ENCODE data around the gene ATP10A. TPM values are rescaled to one million over a fixed set of nuclear protein-coding genes. Genes with fewer than 3 reads are reported as not detected.
A peak's percentile ranks its signal among the peaks of the same experiment; 100 is the strongest.
"Not testable (repeated sequence)": the region's sequence is repeated elsewhere in the genome, so short reads cannot be mapped to it uniquely, and the experiment has no call there.

The ATP10A gene
- total RNA-seq, 2 donors from 2014 or later, result 5.6 to 14.3 TPM

GRCh38 chr15:25859838-25860645, 3.1 kb downstream of the ATP10A start:
- Histone ChIP-seq H3K9me3 (no peaks in the 10 kb centered on the region), H3K36me3 (no peaks in the 10 kb centered on the region), H3K27ac (peak overlapping the region; percentile 39 to 46), H3K4me3 (no peak overlapping the region), H3K4me1 (replicated peaks) (peaks cover 5% of the 10 kb centered on the region), H3K27me3 (replicated peaks; ENCODE audit: insufficient read depth) (no peaks in the 10 kb centered on the region)
- WGBS, result 51% methylated on average over 15 of the region's 15 CpGs
- intact Hi-C loops (cut with DNase I), result loop anchor here (5.0 to 10.0 kb wide), 3 partner anchors 65 to 225 kb away; no protein-coding TSS in a partner anchor
- TF ChIP-seq, protein P1, sequence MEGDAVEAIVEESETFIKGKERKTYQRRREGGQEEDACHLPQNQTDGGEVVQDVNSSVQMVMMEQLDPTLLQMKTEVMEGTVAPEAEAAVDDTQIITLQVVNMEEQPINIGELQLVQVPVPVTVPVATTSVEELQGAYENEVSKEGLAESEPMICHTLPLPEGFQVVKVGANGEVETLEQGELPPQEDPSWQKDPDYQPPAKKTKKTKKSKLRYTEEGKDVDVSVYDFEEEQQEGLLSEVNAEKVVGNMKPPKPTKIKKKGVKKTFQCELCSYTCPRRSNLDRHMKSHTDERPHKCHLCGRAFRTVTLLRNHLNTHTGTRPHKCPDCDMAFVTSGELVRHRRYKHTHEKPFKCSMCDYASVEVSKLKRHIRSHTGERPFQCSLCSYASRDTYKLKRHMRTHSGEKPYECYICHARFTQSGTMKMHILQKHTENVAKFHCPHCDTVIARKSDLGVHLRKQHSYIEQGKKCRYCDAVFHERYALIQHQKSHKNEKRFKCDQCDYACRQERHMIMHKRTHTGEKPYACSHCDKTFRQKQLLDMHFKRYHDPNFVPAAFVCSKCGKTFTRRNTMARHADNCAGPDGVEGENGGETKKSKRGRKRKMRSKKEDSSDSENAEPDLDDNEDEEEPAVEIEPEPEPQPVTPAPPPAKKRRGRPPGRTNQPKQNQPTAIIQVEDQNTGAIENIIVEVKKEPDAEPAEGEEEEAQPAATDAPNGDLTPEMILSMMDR (IDR thresholded peaks at IDR 0.05), result no peak
- peak; percentile 89 for TF ChIP-seq POLR2AphosphoS5 (IDR thresholded peaks at IDR 0.05)
- DNase-seq (ENCODE audit: low spot score), result peak; percentile 81

DNA sequence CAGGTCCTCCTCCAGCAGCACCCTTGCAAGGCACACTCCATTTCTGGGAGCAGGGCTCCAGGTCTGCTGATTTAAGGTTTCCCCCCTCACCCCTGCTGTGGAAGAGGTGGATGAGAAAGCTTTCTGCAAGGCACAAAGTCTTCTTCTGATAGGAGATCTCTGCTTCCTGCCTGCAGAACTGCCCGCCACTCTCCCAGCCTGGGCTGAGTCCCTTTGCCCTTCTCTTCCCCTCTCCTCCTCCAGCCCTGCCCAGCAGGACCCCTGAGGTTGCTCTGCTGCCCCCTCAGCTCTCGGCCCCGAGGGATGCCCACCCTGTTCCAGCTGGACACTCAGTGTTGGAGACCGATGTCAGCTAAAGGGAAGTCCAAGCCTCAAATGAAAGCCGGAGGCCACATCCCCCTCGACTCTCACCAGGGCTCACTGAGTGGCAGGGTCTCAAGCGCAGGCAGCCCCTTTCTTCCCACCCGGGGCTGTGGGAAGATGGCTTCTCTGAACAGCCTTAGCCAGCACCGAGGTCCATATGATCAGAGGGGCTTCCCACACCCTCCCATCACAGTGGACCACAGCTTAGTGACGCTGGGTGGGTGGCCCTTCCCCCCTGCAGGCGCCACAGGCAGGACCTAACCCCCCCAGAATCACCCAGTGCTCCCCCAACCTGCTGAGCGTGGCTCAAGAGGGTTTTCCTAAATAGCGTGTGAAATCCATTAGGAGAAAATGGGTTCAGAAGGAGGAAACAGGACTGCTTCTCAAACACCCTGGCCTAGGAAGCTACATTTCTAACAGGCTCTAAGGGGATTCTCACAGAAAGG, 4.0 kb downstream of the ATP10A start:
- WGBS, result 84% methylated on average over 13 of the region's 13 CpGs
- intact Hi-C loops (cut with DNase I), result no loop called here
- Histone ChIP-seq H3K9me3 (no peaks in the 10 kb centered on the region), H3K4me3 (no peak overlapping the region), H3K4me1 (replicated peaks) (peaks cover 5% of the 10 kb centered on the region), H3K27me3 (replicated peaks; ENCODE audit: insufficient read depth) (no peaks in the 10 kb centered on the region), H3K27ac (peak overlapping the region in 1 of 2 donors; percentile 46), H3K36me3 (no peaks in the 10 kb centered on the region)
- no peak for DNase-seq (ENCODE audit: low spot score)
- TF ChIP-seq POLR2AphosphoS5 (IDR thresholded peaks at IDR 0.05) (no peak), POLR2A (IDR thresholded peaks at IDR 0.05) (no peak)
- TF ChIP-seq, protein P1 (IDR thresholded peaks at IDR 0.05), result no peak

DNA sequence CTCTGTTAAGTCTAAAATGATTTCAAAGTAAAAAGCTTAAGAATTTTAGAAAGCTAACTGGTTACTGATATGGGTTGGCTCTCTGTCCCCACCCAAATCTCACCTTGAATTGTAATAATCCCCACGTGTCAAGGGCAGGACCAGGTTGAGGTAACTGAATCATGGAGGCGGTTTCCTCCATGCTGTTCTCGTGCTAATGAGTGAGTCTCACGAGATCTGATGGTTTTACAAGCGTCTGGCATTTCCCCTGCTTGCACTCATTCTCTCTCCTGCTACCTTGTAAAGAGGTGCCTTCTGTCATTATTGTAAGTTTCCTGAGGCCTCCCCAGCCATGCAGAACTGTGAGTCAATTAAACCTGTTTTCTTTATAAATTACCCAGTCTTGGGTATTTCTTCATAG, 7.1 kb downstream of the ATP10A start:
- H3K36me3 ChIP-seq; DNase-seq (ENCODE audit: low spot score); H3K4me1 ChIP-seq (replicated peaks); H3K27me3 ChIP-seq (replicated peaks; ENCODE audit: insufficient read depth); intact Hi-C loops (cut with DNase I); H3K4me3 ChIP-seq; H3K9me3 ChIP-seq; H3K27ac ChIP-seq: not testable (repeated sequence)
- 78% methylated on average over 5 of the region's 5 CpGs for WGBS

GRCh38 chr15:25852661-25853524, 10.2 kb downstream of the ATP10A start:
- TF ChIP-seq POLR2A (IDR thresholded peaks at IDR 0.05) (no peak), POLR2AphosphoS5 (IDR thresholded peaks at IDR 0.05) (no peak)
- TF ChIP-seq, protein P1 (IDR thresholded peaks at IDR 0.05), result no peak
- intact Hi-C loops (cut with DNase I), result no loop called here
- 21% methylated on average over 4 of the region's 4 CpGs for WGBS
- H3K27ac ChIP-seq, result no peak overlapping the region
- no peaks in the 10 kb centered on the region for H3K27me3 ChIP-seq (replicated peaks; ENCODE audit: insufficient read depth)
- no peak for DNase-seq (ENCODE audit: low spot score)
- H3K4me1 ChIP-seq (replicated peaks), result peaks cover 14% of the 10 kb centered on the region
- H3K36me3 ChIP-seq, result no peaks in the 10 kb centered on the region
- no peak overlapping the region for H3K4me3 ChIP-seq
- no peaks in the 10 kb centered on the region for H3K9me3 ChIP-seq

DNA sequence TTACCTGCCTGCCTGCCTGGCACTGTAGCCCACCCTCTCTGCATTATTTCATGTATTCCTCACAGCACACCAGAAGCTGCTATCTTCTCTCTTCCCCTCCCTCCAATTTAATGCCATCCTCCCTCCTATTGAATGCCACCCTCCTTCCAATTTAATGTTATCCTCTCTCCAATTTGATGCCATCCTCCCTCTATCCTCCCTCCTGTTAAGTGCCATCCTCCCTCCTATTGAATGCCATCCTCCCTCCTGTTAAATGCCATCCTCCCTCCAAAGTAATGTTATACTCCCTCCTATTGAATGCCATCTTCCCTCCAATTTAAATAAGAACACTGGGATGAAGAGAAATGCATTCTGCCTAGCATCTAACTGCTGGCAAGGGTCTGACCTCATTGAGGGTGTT, 11.1 kb downstream of the ATP10A start:
- intact Hi-C loops (cut with DNase I), result no loop called here
- peaks cover 14% of the 10 kb centered on the region for H3K4me1 ChIP-seq (replicated peaks)
- DNase-seq (ENCODE audit: low spot score), result no peak
- no peak overlapping the region for H3K4me3 ChIP-seq
- TF ChIP-seq, protein P1 (IDR thresholded peaks at IDR 0.05), result no peak
- TF ChIP-seq POLR2A (IDR thresholded peaks at IDR 0.05) (no peak), POLR2AphosphoS5 (IDR thresholded peaks at IDR 0.05) (no peak)
- no peaks in the 10 kb centered on the region for H3K27me3 ChIP-seq (replicated peaks; ENCODE audit: insufficient read depth)
- H3K36me3 ChIP-seq, result no peaks in the 10 kb centered on the region
- no peaks in the 10 kb centered on the region for H3K9me3 ChIP-seq
- no peak overlapping the region for H3K27ac ChIP-seq
